ENCODE data around the gene KCNMA1. TPM values are rescaled to one million over a fixed set of nuclear protein-coding genes. Genes with fewer than 3 reads are reported as not detected.

KCNMA1 gene
- total and polyA plus RNA-seq, 10 of the 15 experiments (the other 5 are each of a cell fraction or from before 2014, with no cell fraction given), result 8.5 to 77.0 (median 21.3) TPM

- WGBS (ENCODE audit: insufficient coverage, insufficient replicate concordance, low lambda C conversion rate, missing lambda C conversion rate), result 0% methylated on average over 1 of the region's 1 CpG
- TF ChIP-seq ZNF207 (IDR thresholded peaks at IDR 0.05; ENCODE audit: borderline replicate concordance) (no peak), TCF3 (IDR thresholded peaks at IDR 0.05; ENCODE audit: borderline replicate concordance, insufficient read depth, low read depth, low read length) (no peak), ZBTB40 (IDR thresholded peaks at IDR 0.05; ENCODE audit: borderline replicate concordance) (no peak), MEF2B (IDR thresholded peaks at IDR 0.05; ENCODE audit: partially characterized antibody, poor library complexity, severe bottlenecking) (no peak), USF2 (IDR thresholded peaks at IDR 0.05; ENCODE audit: borderline replicate concordance, low read depth, low read length) (no peak), TBL1XR1 (IDR thresholded peaks at IDR 0.05; ENCODE audit: low read depth, low read length) (no peak), MYC (IDR thresholded peaks at IDR 0.05; ENCODE audit: insufficient read depth, insufficient read length, insufficient replicate concordance, low read length, severe bottlenecking) (no peak), NR2F1 (conservative IDR thresholded peaks at IDR 0.05) (no peak), CBX5 (IDR thresholded peaks at IDR 0.05; ENCODE audit: low read depth) (no peak), CHD1 (IDR thresholded peaks at IDR 0.05; ENCODE audit: low read depth, low read length) (no peak), SUPT20H (IDR thresholded peaks at IDR 0.05; ENCODE audit: borderline replicate concordance, control insufficient read depth, low read depth, low read length) (no peak), ZNF687 (IDR thresholded peaks at IDR 0.05) (no peak), TCF7 (IDR thresholded peaks at IDR 0.05; ENCODE audit: borderline replicate concordance) (no peak)
These were observed 384.5 kb downstream of the KCNMA1 start for GRCh38 chr10:77253147-77253545.

More at GRCh38 chr10:77253147-77253545, 384.5 kb downstream of the KCNMA1 start:
- Histone ChIP-seq H3K27ac (ENCODE audit: control insufficient read depth, insufficient read depth) (no peak overlapping the region), H3K79me2 (ENCODE audit: control insufficient read depth, insufficient read depth, low read length) (no peaks in the 10 kb centered on the region), H4K20me1 (ENCODE audit: control insufficient read depth, insufficient read depth) (no peaks in the 10 kb centered on the region), H3K9ac (ENCODE audit: control insufficient read depth, insufficient read depth, low read length) (no peak overlapping the region), H3K4me3 (no peak overlapping the region), H3K9me3 (replicated peaks; ENCODE audit: control insufficient read depth, insufficient read depth, low read length) (no peaks in the 10 kb centered on the region; the same call in 1 of the 3 replicates), H2AFZ (ENCODE audit: control insufficient read depth, low read depth, low read length) (no peak overlapping the region), H3K4me2 (ENCODE audit: control insufficient read depth, insufficient read depth) (no peak overlapping the region), H3K27me3 (replicated peaks in 1 of 2; ENCODE audit: control insufficient read depth in 2 of 2, insufficient read depth in 2 of 2, low read length in 1 of 2) (no peaks in the 10 kb centered on the region), H3K4me1 (ENCODE audit: control insufficient read depth, insufficient read depth, low read length) (no peaks in the 10 kb centered on the region), H3K36me3 (ENCODE audit: control insufficient read depth in 2 of 2, insufficient read depth in 2 of 2, low read length in 1 of 2) (no peaks in the 10 kb centered on the region)
- ATAC-seq (no peak), FAIRE-seq (no peak), DNase-seq (ENCODE audit: low read depth, low spot score) (no peak)
- ChIA-PET SMC1A (ENCODE audit: uncharacterized antibody, unreplicated experiment) (interaction anchor here (0.7 to 10.1 kb wide), 19 partner anchors 10 to 458 kb away, joined by 3 to 106 read pairs (median 4); no protein-coding TSS in a partner anchor), CTCF (interaction anchor here (0.8 to 2.3 kb wide), 11 partner anchors 10 to 458 kb away, joined by 3 to 21 read pairs (median 4); no protein-coding TSS in a partner anchor), POLR2A (interaction anchor here (0.7 to 1.4 kb wide), 5 partner anchors 11 to 458 kb away, joined by 3 to 4 read pairs (median 3); no protein-coding TSS in a partner anchor), RAD21 (ENCODE audit: unreplicated experiment) (interaction anchor here (0.6 to 4.5 kb wide), 13 partner anchors 11 to 458 kb away, joined by 3 to 22 read pairs (median 3); no protein-coding TSS in a partner anchor)
- no TSS peak for BruUV-seq (replicated peaks)
- intact Hi-C loops (cut with micrococcal nuclease; ENCODE audit: unreplicated experiment) (loop anchor here (5.0 kb wide), 1 partner anchor 134 kb away; no protein-coding TSS in a partner anchor), in situ Hi-C loops (cut with MboI) (loop anchor here (5.0 kb wide), 1 partner anchor 389 kb away; no protein-coding TSS in a partner anchor)
